Stimulated activated effector memory CD8-positive, alpha-beta T cell treated with anti-CD3 and anti-CD28 coated beads, Interleukin-12 subunit alpha, Interleukin-12 subunit beta, amount 100 ng/mL, for 72 hours (primary cell): ENCODE results near the gene GGTLC2.
"Not testable (repeated sequence)": the region's sequence is repeated elsewhere in the genome, so short reads cannot be mapped to it uniquely, and the experiment has no call there.

Experiments used
- ATAC-seq: fragments of 150-1000 bp; cut with Tn5 transposase; 2 replicates; pipeline ENCODE4 v1.10.0; 2021
- DNase-seq, 2 donors: peaks; one replicate each; pipeline ENCODE4 v3.0.0; 2021 to 2022; ENCODE audit warnings: low spot score in 2 of 2
- H3K27ac Mint-ChIP-seq: one replicate; pipeline ENCODE4 v1.8.0; 2022; ENCODE audit warnings: mild to moderate bottlenecking, mixed read lengths
- H3K36me3 Mint-ChIP-seq: one replicate; pipeline ENCODE4 v1.8.0; 2022; ENCODE audit warnings: mild to moderate bottlenecking, mixed read lengths
- H3K4me1 Mint-ChIP-seq: one replicate; pipeline ENCODE4 v1.8.0; 2022; ENCODE audit warnings: mixed read lengths
- H3K4me3 Mint-ChIP-seq: one replicate; pipeline ENCODE4 v1.8.0; 2022; ENCODE audit warnings: mild to moderate bottlenecking, mixed read lengths
- H3K9me3 Mint-ChIP-seq: one replicate; pipeline ENCODE4 v1.8.0; 2022; ENCODE audit warnings: mixed read lengths

Gene GGTLC2

GRCh38 chr22:22644314-22644713 lies at the start of gene GGTLC2:
Gene GGTLC2, plus strand, starts transcription at chr22:22644614. Its CDS starts 1,732 bp downstream, at chr22:22646346.
- not testable (repeated sequence) for H3K9me3 Mint-ChIP-seq, H3K4me3 Mint-ChIP-seq

GRCh38 chr22:22595001-22595835 lies 49.2 kb upstream of the GGTLC2 start:
- Mint-ChIP-seq H3K4me3 (no peak overlapping the region), H3K27ac (no peak overlapping the region), H3K36me3 (no peaks in the 10 kb centered on the region), H3K4me1 (peaks cover 8% of the 10 kb centered on the region), H3K9me3 (no peaks in the 10 kb centered on the region)
- ATAC-seq (no peak), DNase-seq (peak in 1 of 2 donors; percentile 40)

More at GRCh38 chr22:22644314-22644713, at the start of gene GGTLC2:
- DNase-seq, H3K4me1 Mint-ChIP-seq, H3K27ac Mint-ChIP-seq, ATAC-seq, H3K36me3 Mint-ChIP-seq: not testable (repeated sequence)

- DNase-seq (peak in 1 of 2 donors; percentile 34), ATAC-seq (no peak)
- peaks cover 8% of the 10 kb centered on the region for H3K4me1 Mint-ChIP-seq
- no peaks in the 10 kb centered on the region for H3K9me3 Mint-ChIP-seq
- H3K36me3 Mint-ChIP-seq, result no peaks in the 10 kb centered on the region
- no peak overlapping the region for H3K27ac Mint-ChIP-seq
- H3K4me3 Mint-ChIP-seq, result no peak overlapping the region
Measured at GRCh38 chr22:22598144-22598543, 46.3 kb upstream of the GGTLC2 start.

- H3K36me3 Mint-ChIP-seq, result no peaks in the 10 kb centered on the region
- H3K4me1 Mint-ChIP-seq, result peaks cover 2% of the 10 kb centered on the region
- H3K27ac Mint-ChIP-seq, result no peak overlapping the region
- no peak overlapping the region for H3K4me3 Mint-ChIP-seq
- no peak for ATAC-seq
- no peaks in the 10 kb centered on the region for H3K9me3 Mint-ChIP-seq
- peak in 1 of 2 donors; percentile 26 for DNase-seq
Measured at GRCh38 chr22:22599248-22599647, 45.2 kb upstream of the GGTLC2 start.

GRCh38 chr22:22600531-22601261 lies 43.7 kb upstream of the GGTLC2 start:
- DNase-seq (peak in 1 of 2 donors; percentile 10), ATAC-seq (no peak)
- Mint-ChIP-seq H3K27ac (no peak overlapping the region), H3K4me1 (no peaks in the 10 kb centered on the region), H3K9me3 (no peaks in the 10 kb centered on the region), H3K36me3 (no peaks in the 10 kb centered on the region), H3K4me3 (no peak overlapping the region)

GRCh38 chr22:22603470-22603947 lies 40.9 kb upstream of the GGTLC2 start:
- Mint-ChIP-seq H3K36me3 (no peaks in the 10 kb centered on the region), H3K27ac (peak overlapping the region; percentile 38), H3K4me1 (no peaks in the 10 kb centered on the region), H3K9me3 (peaks cover 3% of the 10 kb centered on the region), H3K4me3 (no peak overlapping the region)
- no peak for DNase-seq
- ATAC-seq, result no peak

GRCh38 chr22:22604326-22605073 lies 39.9 kb upstream of the GGTLC2 start:
- DNase-seq, result no peak
- Mint-ChIP-seq H3K36me3 (no peaks in the 10 kb centered on the region), H3K9me3 (peaks cover 3% of the 10 kb centered on the region), H3K4me3 (no peak overlapping the region), H3K27ac (no peak overlapping the region), H3K4me1 (no peaks in the 10 kb centered on the region)
- no peak for ATAC-seq

- no peaks in the 10 kb centered on the region for H3K4me1 Mint-ChIP-seq
- no peaks in the 10 kb centered on the region for H3K36me3 Mint-ChIP-seq
- ATAC-seq (no peak), DNase-seq (no peak)
- no peak overlapping the region for H3K27ac Mint-ChIP-seq
- peaks cover 3% of the 10 kb centered on the region for H3K9me3 Mint-ChIP-seq
- no peak overlapping the region for H3K4me3 Mint-ChIP-seq
Measured at GRCh38 chr22:22605074-22605404, 39.4 kb upstream of the GGTLC2 start.

- not testable (repeated sequence) for H3K36me3 Mint-ChIP-seq, H3K4me1 Mint-ChIP-seq, H3K27ac Mint-ChIP-seq, H3K9me3 Mint-ChIP-seq, H3K4me3 Mint-ChIP-seq, DNase-seq, ATAC-seq
Measured at GRCh38 chr22:22608022-22608421, 36.4 kb upstream of the GGTLC2 start.

GRCh38 chr22:22609291-22609690 lies 35.1 kb upstream of the GGTLC2 start:
- Mint-ChIP-seq H3K36me3 (no peaks in the 10 kb centered on the region), H3K9me3 (peaks cover 3% of the 10 kb centered on the region), H3K27ac (no peak overlapping the region), H3K4me1 (no peaks in the 10 kb centered on the region), H3K4me3 (no peak overlapping the region)
- ATAC-seq (no peak), DNase-seq (no peak)

GRCh38 chr22:22612516-22612915 lies 31.9 kb upstream of the GGTLC2 start:
- H3K9me3 Mint-ChIP-seq, result peaks cover under 1% of the 10 kb centered on the region
- no peak overlapping the region for H3K4me3 Mint-ChIP-seq
- peaks cover 12% of the 10 kb centered on the region for H3K4me1 Mint-ChIP-seq
- H3K27ac Mint-ChIP-seq, result no peak overlapping the region
- no peak for ATAC-seq
- H3K36me3 Mint-ChIP-seq, result no peaks in the 10 kb centered on the region
- DNase-seq, result no peak

GRCh38 chr22:22614065-22614464 lies 30.3 kb upstream of the GGTLC2 start:
- ATAC-seq, result no peak
- peaks cover 12% of the 10 kb centered on the region for H3K4me1 Mint-ChIP-seq
- H3K36me3 Mint-ChIP-seq, result no peaks in the 10 kb centered on the region
- H3K4me3 Mint-ChIP-seq, result no peak overlapping the region
- DNase-seq, result no peak
- H3K9me3 Mint-ChIP-seq, result no peaks in the 10 kb centered on the region
- no peak overlapping the region for H3K27ac Mint-ChIP-seq

GRCh38 chr22:22616636-22617035 lies 27.8 kb upstream of the GGTLC2 start:
- no peak overlapping the region for H3K4me3 Mint-ChIP-seq
- ATAC-seq, result peak; percentile 86
- no peaks in the 10 kb centered on the region for H3K36me3 Mint-ChIP-seq
- peak overlapping the region; percentile 45 for H3K27ac Mint-ChIP-seq
- peaks cover 12% of the 10 kb centered on the region for H3K4me1 Mint-ChIP-seq
- no peak for DNase-seq
- H3K9me3 Mint-ChIP-seq, result no peaks in the 10 kb centered on the region

GRCh38 chr22:22618448-22618847 lies 26.0 kb upstream of the GGTLC2 start:
- Mint-ChIP-seq H3K36me3 (no peaks in the 10 kb centered on the region), H3K4me1 (peaks cover 12% of the 10 kb centered on the region), H3K9me3 (no peaks in the 10 kb centered on the region), H3K4me3 (no peak overlapping the region), H3K27ac (no peak overlapping the region)
- DNase-seq (no peak), ATAC-seq (no peak)

GRCh38 chr22:22618923-22619322 lies 25.5 kb upstream of the GGTLC2 start:
- H3K4me1 Mint-ChIP-seq, result peaks cover 12% of the 10 kb centered on the region
- H3K4me3 Mint-ChIP-seq, result no peak overlapping the region
- no peak overlapping the region for H3K27ac Mint-ChIP-seq
- ATAC-seq (no peak), DNase-seq (no peak)
- no peaks in the 10 kb centered on the region for H3K9me3 Mint-ChIP-seq
- no peaks in the 10 kb centered on the region for H3K36me3 Mint-ChIP-seq
